Measurements from ENCODE around the gene MTM1.

MTM1 gene

DNA sequence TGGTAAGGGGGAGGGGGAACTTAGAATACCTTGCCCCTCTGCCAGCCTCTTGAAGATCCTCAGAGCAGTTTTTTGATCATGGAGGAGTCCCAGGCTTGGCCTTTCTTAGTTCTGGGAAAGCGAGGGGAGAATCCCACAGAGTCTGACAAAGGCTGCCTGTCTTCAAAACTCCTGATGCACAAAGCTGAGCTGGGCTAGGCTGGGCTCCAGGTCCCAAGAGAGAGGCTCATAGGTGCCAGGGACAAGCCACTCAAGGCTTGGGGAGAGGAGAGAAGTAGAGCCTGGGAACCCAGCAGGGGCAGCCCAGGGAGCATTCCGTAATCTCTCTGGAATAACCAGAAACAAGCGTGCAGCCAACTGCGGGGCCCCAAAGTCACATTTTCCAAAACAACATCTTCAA is 37.0 kb upstream of the MTM1 start:
- no peak for TF ChIP-seq CTCF (IDR thresholded peaks at IDR 0.05)

DNA sequence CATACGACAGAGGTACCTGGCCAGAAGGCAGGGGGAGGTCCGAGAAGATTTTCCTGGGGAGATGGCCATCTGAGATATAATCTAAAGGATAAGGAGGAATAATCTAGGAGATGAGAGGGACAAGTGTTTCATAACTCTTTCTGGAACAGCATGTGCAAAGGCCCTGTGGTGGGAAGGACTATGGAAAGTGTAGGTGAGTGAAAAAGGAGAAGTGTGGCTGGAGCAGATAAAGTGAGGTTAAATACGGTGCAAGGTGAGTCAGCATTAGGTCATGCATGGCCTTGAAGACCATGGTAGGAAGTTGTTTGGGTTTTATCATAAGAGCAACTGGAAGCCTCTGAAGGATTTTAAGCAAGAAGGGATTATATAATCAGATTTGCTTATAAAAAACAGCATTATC is 34.6 kb upstream of the MTM1 start:
- no peak for TF ChIP-seq CTCF (IDR thresholded peaks at IDR 0.05)

GRCh38 chrX:150536455-150537116 is 31.8 kb upstream of the MTM1 start:
- no peak for TF ChIP-seq CTCF (IDR thresholded peaks at IDR 0.05)

GRCh38 chrX:150537851-150538250 is 30.6 kb upstream of the MTM1 start:
- no peak for TF ChIP-seq CTCF (IDR thresholded peaks at IDR 0.05)

DNA sequence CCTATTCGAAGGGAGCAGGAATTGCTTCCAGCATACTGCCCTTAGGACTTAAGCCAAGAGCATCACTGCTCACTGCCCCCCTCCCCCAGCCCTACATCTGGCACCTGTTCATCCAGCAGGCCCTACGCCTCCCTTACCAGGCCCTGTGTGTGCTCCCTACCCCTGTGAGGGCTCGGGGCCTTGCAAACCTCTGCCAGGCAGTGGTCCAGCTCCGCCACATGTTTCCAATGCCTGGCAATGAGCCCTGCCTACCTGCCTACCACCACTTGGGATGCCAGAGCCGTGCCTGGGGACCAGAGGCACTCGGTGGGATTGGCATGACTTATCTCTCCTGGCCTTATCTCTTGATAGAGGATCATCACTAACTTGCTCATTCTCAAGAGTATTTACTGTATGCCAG is 27.5 kb upstream of the MTM1 start:
- no peak for TF ChIP-seq CTCF (IDR thresholded peaks at IDR 0.05)

GRCh38 chrX:150542846-150543229 is 25.6 kb upstream of the MTM1 start:
- TF ChIP-seq CTCF (IDR thresholded peaks at IDR 0.05), result no peak

DNA sequence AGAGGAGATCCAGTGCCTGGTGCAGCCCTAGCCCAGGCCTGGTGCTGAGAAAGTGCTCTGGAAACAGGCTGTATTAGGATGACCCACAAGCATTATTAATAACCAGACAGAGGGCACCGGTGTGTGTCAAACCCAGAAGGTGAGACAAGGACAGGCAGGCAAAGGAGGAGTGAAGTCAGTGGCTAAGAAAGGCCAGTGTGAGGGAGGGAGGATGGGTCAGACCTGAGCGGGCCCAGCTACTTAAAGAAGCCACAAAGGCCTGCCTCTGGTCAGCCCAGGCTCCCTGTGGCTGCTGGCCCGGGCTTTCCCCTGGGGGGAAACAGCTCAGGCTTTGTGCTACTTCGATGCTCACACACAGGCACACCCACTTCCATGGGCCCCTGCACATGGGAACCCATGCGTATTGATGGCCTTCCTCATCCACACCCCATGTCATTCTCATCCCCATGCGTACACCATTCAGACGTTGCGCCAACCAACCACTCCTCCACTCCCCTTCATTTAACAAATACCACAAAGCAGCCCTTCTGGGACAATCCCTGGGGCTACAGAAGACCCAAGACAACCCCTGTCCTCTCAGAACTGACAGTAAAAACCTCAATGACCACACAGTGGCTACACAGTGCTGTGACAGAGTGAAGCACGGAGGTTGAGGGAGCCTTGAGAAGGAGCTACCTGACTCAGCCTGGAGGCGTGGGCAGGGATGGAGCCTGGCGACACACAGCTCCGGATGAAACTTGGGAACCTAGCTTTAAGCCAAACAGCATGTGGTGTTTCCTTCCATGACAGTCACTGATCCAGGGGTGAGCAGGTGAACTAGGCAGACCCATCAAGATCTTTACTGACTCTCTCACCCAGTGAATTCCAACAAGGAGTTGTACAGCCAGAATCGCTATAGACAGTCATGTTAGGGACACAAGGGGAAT is 24.9 kb upstream of the MTM1 start:
- TF ChIP-seq CTCF (IDR thresholded peaks at IDR 0.05), result no peak
